Calu3 (cell line): ENCODE measurements around the gene RABEP1. TPM values are rescaled to one million over a fixed set of nuclear protein-coding genes. Genes with fewer than 3 reads are reported as not detected.

ENCODE experiments used
- BruUV-seq: library from RNA; stranded (reverse); fragments of 400-500 nt; replicated peaks from 2 replicates; lab custom pipeline; 2021; lab: Mats Ljungman, UMichigan
- CTCF ChIA-PET: fragments of 300-600 bp; sonication (Branson Sonifier 250); formaldehyde crosslinking; loops from one replicate; lab custom pipeline; 2022; ENCODE audit warnings: antibody characterized with exemption; lab: Charles Lee
- DNase-seq: peaks from one replicate; pipeline ENCODE4 v3.0.0; 2022
- H3K27ac Mint-ChIP-seq: one replicate; pipeline ENCODE4 v1.8.0; 2022; ENCODE audit warnings: mixed read lengths; ENCODE audit not compliant: unreplicated experiment
- H3K27me3 Mint-ChIP-seq: one replicate; pipeline ENCODE4 v1.8.0; 2022; ENCODE audit warnings: mixed read lengths; ENCODE audit not compliant: unreplicated experiment
- H3K36me3 Mint-ChIP-seq: one replicate; pipeline ENCODE4 v1.8.0; 2022; ENCODE audit warnings: mild to moderate bottlenecking, moderate library complexity, mixed read lengths; ENCODE audit not compliant: insufficient read depth, unreplicated experiment
- H3K4me1 Mint-ChIP-seq: one replicate; pipeline ENCODE4 v1.8.0; 2022; ENCODE audit warnings: mild to moderate bottlenecking, low read depth, mixed read lengths; ENCODE audit not compliant: unreplicated experiment
- H3K4me3 Mint-ChIP-seq: one replicate; pipeline ENCODE4 v1.8.0; 2022; ENCODE audit warnings: mild to moderate bottlenecking, low read depth, moderate library complexity, mixed read lengths; ENCODE audit not compliant: unreplicated experiment
- H3K9me3 Mint-ChIP-seq: one replicate; pipeline ENCODE4 v1.8.0; 2022; ENCODE audit warnings: low read depth, mixed read lengths; ENCODE audit not compliant: unreplicated experiment
- CTCF ChIP-seq: fragments of 200-600 bp; IDR thresholded peaks from one replicate; pipeline ENCODE4 v1.8.0; 2022; ENCODE audit warnings: antibody characterized with exemption; ENCODE audit not compliant: unreplicated experiment
- intact Hi-C: fragments of 100-400 bp; cut with micrococcal nuclease; formaldehyde crosslinking; loops from one replicate; pipeline ENCODE4 v1.10.0; 2022; ENCODE audit not compliant: unreplicated experiment
- total RNA-seq: library from RNA; stranded (reverse); gene quantifications from 2 replicates; pipeline ENCODE4 v1.2.3, GENCODE V29; 2022

Gene RABEP1
- total RNA-seq, 1 experiment from 2014 or later = 33.5 TPM

GRCh38 chr17:5354310-5354709 lies 72.2 kb downstream of the RABEP1 start:
- DNase-seq = no peak
- no peaks in the 10 kb centered on the region for H3K9me3 Mint-ChIP-seq
- CTCF ChIA-PET = no interaction called here
- peaks cover 9% of the 10 kb centered on the region for H3K4me1 Mint-ChIP-seq
- no TSS peak for BruUV-seq
- no peak overlapping the region for H3K27ac Mint-ChIP-seq
- no peak overlapping the region for H3K4me3 Mint-ChIP-seq
- H3K27me3 Mint-ChIP-seq = no peaks in the 10 kb centered on the region
- intact Hi-C loops = no loop called here
- peaks cover 4% of the 10 kb centered on the region for H3K36me3 Mint-ChIP-seq
- no peak for TF ChIP-seq CTCF

GRCh38 chr17:5354886-5355415 lies 72.9 kb downstream of the RABEP1 start:
- H3K9me3 Mint-ChIP-seq = no peaks in the 10 kb centered on the region
- peaks cover 4% of the 10 kb centered on the region for H3K36me3 Mint-ChIP-seq
- CTCF ChIA-PET = no interaction called here
- BruUV-seq = no TSS peak
- H3K4me3 Mint-ChIP-seq = no peak overlapping the region
- H3K27ac Mint-ChIP-seq = no peak overlapping the region
- peaks cover 9% of the 10 kb centered on the region for H3K4me1 Mint-ChIP-seq
- intact Hi-C loops = no loop called here
- no peak for TF ChIP-seq CTCF
- no peaks in the 10 kb centered on the region for H3K27me3 Mint-ChIP-seq
- no peak for DNase-seq

- CTCF ChIA-PET = no interaction called here
- H3K36me3 Mint-ChIP-seq = peaks cover 4% of the 10 kb centered on the region
- no peaks in the 10 kb centered on the region for H3K9me3 Mint-ChIP-seq
- no TSS peak for BruUV-seq
- no peak for DNase-seq
- H3K27ac Mint-ChIP-seq = no peak overlapping the region
- peaks cover 9% of the 10 kb centered on the region for H3K4me1 Mint-ChIP-seq
- H3K4me3 Mint-ChIP-seq = no peak overlapping the region
- TF ChIP-seq CTCF = no peak
- H3K27me3 Mint-ChIP-seq = no peaks in the 10 kb centered on the region
- intact Hi-C loops = no loop called here
Measured at GRCh38 chr17:5355421-5356129, 73.5 kb downstream of the RABEP1 start.

GRCh38 chr17:5361426-5361825 lies 79.3 kb downstream of the RABEP1 start:
- Mint-ChIP-seq H3K27me3 (no peaks in the 10 kb centered on the region), H3K4me3 (no peak overlapping the region), H3K4me1 (no peaks in the 10 kb centered on the region), H3K36me3 (peaks cover 17% of the 10 kb centered on the region), H3K9me3 (no peaks in the 10 kb centered on the region), H3K27ac (no peak overlapping the region)
- CTCF ChIA-PET = no interaction called here
- no peak for DNase-seq
- TF ChIP-seq CTCF = no peak
- BruUV-seq = no TSS peak
- intact Hi-C loops = no loop called here
